BLaER1 treated with 17β-estradiol and CSF1 and Interleukin-3, amounts not matched to agents 10 nM and 100 nM (cell line): Measurements from ENCODE around the gene TMEM123.

ENCODE experiments used
- H3K27ac ChIP-seq, 11 experiments: shearing (Covaris generic); formaldehyde crosslinking; 2 replicates each; pipeline ENCODE4 v1.8.1; 2022
- H3K27me3 ChIP-seq, 11 experiments: shearing (Covaris generic); formaldehyde crosslinking; 2 replicates each; pipeline ENCODE4 v1.8.1; 2022
- H3K36me3 ChIP-seq, 11 experiments: shearing (Covaris generic); formaldehyde crosslinking; 2 replicates each; pipeline ENCODE4 v1.8.1; 2022
- H3K4me1 ChIP-seq, 10 experiments: shearing (Covaris generic); formaldehyde crosslinking; 2 replicates each; pipeline ENCODE4 v1.8.1; 2022
- H3K4me2 ChIP-seq, 11 experiments: shearing (Covaris generic); formaldehyde crosslinking; 2 replicates each; pipeline ENCODE4 v1.8.1; 2022
- H3K4me3 ChIP-seq, 10 experiments: shearing (Covaris generic); formaldehyde crosslinking; 2 replicates each; pipeline ENCODE4 v1.8.1; 2022
- H3K9ac ChIP-seq, 11 experiments: shearing (Covaris generic); formaldehyde crosslinking; 2 replicates each; pipeline ENCODE4 v1.8.1; 2022
- H3K9me3 ChIP-seq, 11 experiments: shearing (Covaris generic); formaldehyde crosslinking; replicated peaks in 1 of 11; 2 replicates each; pipeline ENCODE4 v1.8.1; 2022
- H4K20me1 ChIP-seq, 11 experiments: shearing (Covaris generic); formaldehyde crosslinking; 2 replicates each; pipeline ENCODE4 v1.8.1; 2022
- Cebpa-rat ChIP-seq, 11 experiments: shearing (Covaris generic); IDR thresholded peaks; 2 replicates each; pipeline ENCODE4 v1.8.1; 2022

Gene TMEM123

GRCh38 chr11:102476812-102477211 lies 24.2 kb upstream of the TMEM123 start:
- no peaks in the 10 kb centered on the region for H3K9me3 ChIP-seq
- no peak overlapping the region for H3K4me3 ChIP-seq
- no peak overlapping the region for H3K9ac ChIP-seq
- H4K20me1 ChIP-seq, result no peaks in the 10 kb centered on the region
- no peaks in the 10 kb centered on the region for H3K27me3 ChIP-seq
- H3K36me3 ChIP-seq, result no peaks in the 10 kb centered on the region
- peaks cover 0 to 24% (median 12%) of the 10 kb centered on the region in 10 experiments; a peak in 14 of 20 replicates for H3K4me1 ChIP-seq
- peak overlapping the region in 8 of 11 experiments; percentile 4 to 51 (median 22); a peak in 12 of 22 replicates for H3K4me2 ChIP-seq
- no peak overlapping the region for H3K27ac ChIP-seq
- TF ChIP-seq Cebpa-rat (IDR thresholded peaks at IDR 0.05), result no peak

DNA sequence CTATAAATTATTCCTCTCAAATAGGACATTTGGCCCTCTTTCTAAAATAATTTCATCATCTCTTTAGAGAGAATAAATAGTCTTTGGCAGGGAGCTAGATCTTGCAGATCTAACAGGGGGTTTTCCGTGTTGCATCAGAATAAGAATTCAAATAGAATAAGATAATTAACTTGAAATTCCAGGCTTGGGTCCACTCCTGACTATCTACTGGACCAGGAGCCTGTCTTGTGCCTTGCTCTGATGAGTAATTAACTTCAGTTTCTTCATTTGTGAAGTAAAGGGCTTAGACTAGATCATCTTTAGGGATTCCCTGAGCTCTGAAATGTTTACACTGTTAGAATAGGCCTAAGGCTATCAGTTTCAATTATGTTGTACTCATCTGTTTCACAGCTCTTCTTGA lies 23.5 kb upstream of the TMEM123 start:
- H3K9me3 ChIP-seq, result no peaks in the 10 kb centered on the region
- TF ChIP-seq Cebpa-rat (IDR thresholded peaks at IDR 0.05), result no peak
- H3K4me1 ChIP-seq, result peaks cover under 1 to 24% (median 14%) of the 10 kb centered on the region in 10 experiments; a peak in 17 of 20 replicates
- H3K4me3 ChIP-seq, result no peak overlapping the region
- H3K27ac ChIP-seq, result no peak overlapping the region; a peak in 1 of 22 replicates
- no peaks in the 10 kb centered on the region for H4K20me1 ChIP-seq
- H3K36me3 ChIP-seq, result no peaks in the 10 kb centered on the region
- no peaks in the 10 kb centered on the region for H3K27me3 ChIP-seq
- H3K4me2 ChIP-seq, result peak overlapping the region in 4 of 11 experiments; percentile 17 to 51 (median 44); a peak in 7 of 22 replicates
- no peak overlapping the region for H3K9ac ChIP-seq

- Histone ChIP-seq H3K27me3 (no peaks in the 10 kb centered on the region), H4K20me1 (no peaks in the 10 kb centered on the region), H3K4me1 (peaks cover 11 to 33% (median 23%) of the 10 kb centered on the region in 10 experiments), H3K36me3 (no peaks in the 10 kb centered on the region), H3K27ac (no peak overlapping the region), H3K9me3 (no peaks in the 10 kb centered on the region), H3K4me2 (no peak overlapping the region), H3K9ac (no peak overlapping the region), H3K4me3 (no peak overlapping the region)
- no peak for TF ChIP-seq Cebpa-rat (IDR thresholded peaks at IDR 0.05)
Measured at GRCh38 chr11:102473543-102473942, 21.0 kb upstream of the TMEM123 start.

- Histone ChIP-seq H3K27ac (no peak overlapping the region), H3K9me3 (no peaks in the 10 kb centered on the region), H3K4me3 (no peak overlapping the region), H3K9ac (no peak overlapping the region), H3K4me1 (peaks cover 21 to 44% (median 32%) of the 10 kb centered on the region in 10 experiments), H3K36me3 (no peaks in the 10 kb centered on the region), H3K4me2 (no peak overlapping the region), H4K20me1 (no peaks in the 10 kb centered on the region), H3K27me3 (no peaks in the 10 kb centered on the region)
- TF ChIP-seq Cebpa-rat (IDR thresholded peaks at IDR 0.05), result no peak
Measured at GRCh38 chr11:102472127-102472526, 19.6 kb upstream of the TMEM123 start.

DNA sequence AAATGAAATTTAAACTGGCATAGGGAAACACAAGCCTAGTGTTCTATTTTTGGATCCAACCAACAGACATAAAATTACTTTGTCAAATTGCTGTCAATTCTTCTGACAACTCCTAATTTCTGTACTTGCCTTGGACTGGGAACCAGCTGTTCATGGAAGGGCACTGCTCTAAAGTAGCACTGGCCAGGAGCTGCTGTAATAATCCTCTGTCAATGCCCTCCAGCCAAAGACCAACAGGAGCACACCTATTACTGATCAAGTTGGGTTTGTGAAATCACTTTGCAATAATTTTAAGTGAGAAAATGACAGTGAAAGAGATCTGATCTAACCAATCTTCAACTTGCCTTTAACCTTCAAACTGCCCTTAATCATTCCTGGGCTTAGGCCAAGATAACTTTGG lies 18.9 kb upstream of the TMEM123 start:
- Histone ChIP-seq H3K9me3 (0 out of 22 replicates have a peak, but pooled peaks cover 0 to 6% (median 0%) of the 10 kb centered on the region in 11 experiments), H3K27ac (no peak overlapping the region), H3K36me3 (no peaks in the 10 kb centered on the region), H3K4me3 (no peak overlapping the region), H3K4me2 (peak overlapping the region in 4 of 11 experiments; percentile 3 to 35 (median 15); a peak in 3 of 22 replicates), H3K9ac (no peak overlapping the region), H3K27me3 (no peaks in the 10 kb centered on the region), H3K4me1 (peaks cover 16 to 44% (median 31%) of the 10 kb centered on the region in 10 experiments), H4K20me1 (no peaks in the 10 kb centered on the region)
- no peak for TF ChIP-seq Cebpa-rat (IDR thresholded peaks at IDR 0.05)

GRCh38 chr11:102470251-102470650 lies 17.7 kb upstream of the TMEM123 start:
- H3K4me2 ChIP-seq, result peak overlapping the region in 5 of 11 experiments; percentile 9 to 31 (median 19); a peak in 5 of 22 replicates
- no peak overlapping the region for H3K4me3 ChIP-seq

DNA sequence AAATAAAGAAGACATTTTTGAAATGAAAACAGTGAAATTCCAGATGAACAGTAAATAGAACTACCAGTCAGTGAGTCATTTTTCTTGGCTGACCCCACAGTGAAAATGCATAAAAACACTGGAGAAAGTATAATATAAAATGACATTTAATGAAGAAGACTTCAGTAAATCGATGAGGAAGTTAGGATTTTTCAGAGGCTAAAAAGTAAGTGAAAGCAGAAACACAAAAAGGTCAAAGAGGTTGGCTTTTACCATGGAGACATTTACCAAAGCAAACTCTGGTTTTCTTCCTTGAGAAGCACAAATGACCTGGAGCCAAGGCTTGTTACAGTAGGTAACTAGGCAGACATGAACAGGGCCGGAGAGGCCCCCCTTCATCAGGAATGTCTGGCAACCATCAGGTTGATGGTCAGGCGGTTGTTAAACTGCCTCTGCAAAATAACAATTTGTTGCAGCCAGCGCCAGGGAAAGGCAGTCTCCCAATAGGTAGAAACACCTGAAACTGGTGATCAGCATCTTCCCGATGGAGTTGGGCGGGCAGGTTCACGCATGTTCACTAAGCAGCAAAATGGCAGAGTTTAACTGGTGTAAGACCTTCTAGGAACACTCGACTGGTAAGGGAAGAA lies 16.7 kb upstream of the TMEM123 start:
- no peaks in the 10 kb centered on the region for H3K27me3 ChIP-seq
- H3K9me3 ChIP-seq, result 0 out of 22 replicates have a peak, but pooled peaks cover 0 to 6% (median 0%) of the 10 kb centered on the region in 11 experiments
- H3K36me3 ChIP-seq, result no peaks in the 10 kb centered on the region
- H3K27ac ChIP-seq, result peak overlapping the region in 1 of 11 experiments; percentile 24; a peak in 1 of 22 replicates
- peaks cover 37 to 62% (median 50%) of the 10 kb centered on the region in 10 experiments for H3K4me1 ChIP-seq
- H3K4me3 ChIP-seq, result no peak overlapping the region
- peak overlapping the region in 8 of 11 experiments; percentile 1 to 31 (median 18); a peak in 8 of 22 replicates for H3K4me2 ChIP-seq
- H4K20me1 ChIP-seq, result no peaks in the 10 kb centered on the region
- TF ChIP-seq Cebpa-rat (IDR thresholded peaks at IDR 0.05), result no peak
- no peak overlapping the region for H3K9ac ChIP-seq

More at GRCh38 chr11:102470251-102470650, 17.7 kb upstream of the TMEM123 start:
- no peak overlapping the region for H3K27ac ChIP-seq
- no peaks in the 10 kb centered on the region for H4K20me1 ChIP-seq
- 0 out of 22 replicates have a peak, but pooled peaks cover 0 to 6% (median 0%) of the 10 kb centered on the region in 11 experiments for H3K9me3 ChIP-seq
- H3K36me3 ChIP-seq, result no peaks in the 10 kb centered on the region
- TF ChIP-seq Cebpa-rat (IDR thresholded peaks at IDR 0.05), result no peak
- H3K27me3 ChIP-seq, result no peaks in the 10 kb centered on the region
- no peak overlapping the region for H3K9ac ChIP-seq
- peaks cover 27 to 53% (median 41%) of the 10 kb centered on the region in 10 experiments for H3K4me1 ChIP-seq

DNA sequence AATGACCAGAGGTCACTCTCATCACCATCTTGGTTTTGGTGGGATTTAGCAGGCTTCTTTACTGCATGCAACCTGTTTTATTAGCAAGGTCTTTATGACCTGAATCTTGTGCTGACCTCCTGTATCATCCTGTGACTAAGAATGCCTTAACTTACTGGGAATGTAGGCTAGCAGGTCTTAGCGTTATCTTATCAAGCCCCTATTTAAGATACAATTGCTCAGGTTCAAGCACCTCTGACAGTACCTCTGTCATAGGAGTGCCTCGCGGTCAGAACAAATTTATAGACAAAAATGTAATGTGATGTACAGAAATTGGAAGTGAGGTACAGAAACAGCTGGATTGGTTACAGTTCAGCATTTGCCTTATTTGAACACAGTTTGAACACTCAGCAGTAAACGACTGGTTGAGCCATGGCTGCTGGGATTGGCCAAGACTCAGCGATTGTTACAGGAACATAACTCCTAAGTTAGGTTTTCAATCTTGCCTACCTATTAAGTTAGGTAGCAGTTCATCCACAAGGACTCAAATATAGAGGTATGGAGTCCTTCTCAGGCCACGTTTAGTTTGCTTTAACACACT lies 16.1 kb upstream of the TMEM123 start:
- Histone ChIP-seq H3K4me1 (peaks cover 41 to 66% (median 55%) of the 10 kb centered on the region in 10 experiments), H3K4me2 (peak overlapping the region in 4 of 11 experiments; percentile 38 to 69 (median 57); a peak in 5 of 22 replicates), H3K27ac (no peak overlapping the region)

DNA sequence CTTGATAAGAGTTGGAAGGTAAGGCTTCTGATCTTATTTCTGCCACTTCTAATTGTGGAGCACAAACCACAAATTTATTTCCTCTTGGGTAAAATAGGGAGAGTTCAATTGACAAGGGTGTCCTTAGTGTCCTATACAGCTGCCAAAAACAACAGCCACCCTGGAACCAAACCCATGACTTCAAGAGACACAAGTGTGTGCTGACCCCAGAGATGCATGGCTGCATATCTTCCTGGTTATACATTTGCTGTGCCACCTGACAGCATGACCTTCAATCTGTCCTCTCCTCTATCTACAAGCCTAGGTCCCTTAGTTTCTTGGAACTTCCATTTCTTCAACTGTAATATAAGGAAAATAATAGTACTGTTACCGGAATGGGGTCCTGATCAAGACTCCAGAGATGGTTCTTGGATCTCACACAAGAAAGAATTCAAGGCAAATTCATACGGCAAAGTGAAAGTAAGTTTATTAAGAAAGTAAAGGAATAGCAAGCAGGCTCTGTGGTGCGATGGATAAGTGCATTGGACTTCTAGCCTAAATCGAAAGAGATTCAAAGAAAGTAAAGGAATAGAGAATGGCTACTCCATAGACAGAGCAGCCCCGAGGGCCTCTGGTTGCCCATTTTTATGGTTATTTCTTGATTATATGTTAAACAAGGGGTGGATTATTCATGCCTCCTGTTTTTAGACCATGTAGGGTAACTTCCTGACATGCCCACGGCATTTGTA lies 15.5 kb upstream of the TMEM123 start:
- peak overlapping the region in 9 of 11 experiments; percentile 9 to 69 (median 49); a peak in 16 of 22 replicates for H3K4me2 ChIP-seq
- H3K9me3 ChIP-seq, result 0 out of 22 replicates have a peak, but pooled peaks cover 0 to 6% (median 0%) of the 10 kb centered on the region in 11 experiments
- H3K4me3 ChIP-seq, result no peak overlapping the region
- H3K9ac ChIP-seq, result no peak overlapping the region
- no peak overlapping the region for H3K27ac ChIP-seq
- H3K4me1 ChIP-seq, result peaks cover 41 to 66% (median 55%) of the 10 kb centered on the region in 10 experiments
- H3K36me3 ChIP-seq, result no peaks in the 10 kb centered on the region
- no peaks in the 10 kb centered on the region for H3K27me3 ChIP-seq
- no peaks in the 10 kb centered on the region for H4K20me1 ChIP-seq
- no peak for TF ChIP-seq Cebpa-rat (IDR thresholded peaks at IDR 0.05)

More for the DNA sequence above, 16.1 kb upstream of the TMEM123 start:
- H3K4me3 ChIP-seq, result no peak overlapping the region
- H3K36me3 ChIP-seq, result no peaks in the 10 kb centered on the region
- no peak for TF ChIP-seq Cebpa-rat (IDR thresholded peaks at IDR 0.05)
- no peaks in the 10 kb centered on the region for H4K20me1 ChIP-seq
- 0 out of 22 replicates have a peak, but pooled peaks cover 0 to 6% (median 0%) of the 10 kb centered on the region in 11 experiments for H3K9me3 ChIP-seq
- no peak overlapping the region for H3K9ac ChIP-seq
- H3K27me3 ChIP-seq, result no peaks in the 10 kb centered on the region
